ENCODE data around the gene ANKRD9. TPM values are rescaled to one million over a fixed set of nuclear protein-coding genes. Genes with fewer than 3 reads are reported as not detected.
A peak's percentile ranks its signal among the peaks of the same experiment; 100 is the strongest.

The ANKRD9 gene
- total and polyA plus RNA-seq, 2 of the 13 experiments (the other 11 are each of a cell fraction or from before 2014, with no cell fraction given): 10.0 to 15.0 TPM

- no peak for TF ChIP-seq ZNF124 (CRISPR knock-in tag; IDR thresholded peaks at IDR 0.05)
- no peak; the same call in 1 of the 2 replicates for TF ChIP-seq PHF8 (CRISPR knock-in tag; IDR thresholded peaks at IDR 0.05)
- no peak for TF ChIP-seq THAP8 (CRISPR knock-in tag; IDR thresholded peaks at IDR 0.05; ENCODE audit: borderline replicate concordance)
- no peak for TF ChIP-seq ZNF772 (CRISPR knock-in tag; IDR thresholded peaks at IDR 0.05)
- no peak for TF ChIP-seq ZNF737 (CRISPR knock-in tag; IDR thresholded peaks at IDR 0.05; ENCODE audit: borderline replicate concordance)
- TF ChIP-seq ZUFSP (CRISPR knock-in tag; IDR thresholded peaks at IDR 0.05; ENCODE audit: borderline replicate concordance): no peak
- TF ChIP-seq KLF13 (CRISPR knock-in tag; IDR thresholded peaks at IDR 0.05): no peak
- TF ChIP-seq ZNF263 (CRISPR knock-in tag; IDR thresholded peaks at IDR 0.05): 0 out of 2 replicates have a peak, but pooled peaks have one; percentile 1
- TF ChIP-seq ZNF513 (CRISPR knock-in tag; conservative IDR thresholded peaks at IDR 0.05): no peak
- TF ChIP-seq ATF3 (CRISPR knock-in tag; IDR thresholded peaks at IDR 0.05): no peak
- TF ChIP-seq ARNTL (CRISPR knock-in tag; IDR thresholded peaks at IDR 0.05): no peak
- no peak for TF ChIP-seq NFIB (CRISPR knock-in tag; IDR thresholded peaks at IDR 0.05; ENCODE audit: borderline replicate concordance)
- TF ChIP-seq SUZ12 (IDR thresholded peaks at IDR 0.05; ENCODE audit: low read depth, low read length): no peak
- no peak; the same call in none of the 2 replicates for TF ChIP-seq ZNF543 (CRISPR knock-in tag; IDR thresholded peaks at IDR 0.05)
- TF ChIP-seq HBP1 (CRISPR knock-in tag; IDR thresholded peaks at IDR 0.05; ENCODE audit: low read depth): no peak
- no peak for TF ChIP-seq MED13 (CRISPR knock-in tag; IDR thresholded peaks at IDR 0.05)
- TF ChIP-seq TFE3 (CRISPR knock-in tag; IDR thresholded peaks at IDR 0.05): no peak
- no peak for TF ChIP-seq CENPX (CRISPR knock-in tag; IDR thresholded peaks at IDR 0.05)
- no peak for TF ChIP-seq EP300 (IDR thresholded peaks at IDR 0.05; ENCODE audit: low read depth in 2 of 2, low read length in 2 of 2)
- TF ChIP-seq EP300 (CRISPR knock-in tag; IDR thresholded peaks at IDR 0.05; ENCODE audit: borderline replicate concordance): no peak
- TF ChIP-seq ZNF33A (CRISPR knock-in tag; IDR thresholded peaks at IDR 0.05; ENCODE audit: borderline replicate concordance): no peak
- TF ChIP-seq ETV5 (CRISPR knock-in tag; IDR thresholded peaks at IDR 0.05; ENCODE audit: borderline replicate concordance): peak; percentile 62
- TF ChIP-seq ZNF451 (CRISPR knock-in tag; IDR thresholded peaks at IDR 0.05): no peak
Measured at GRCh38 chr14:102539544-102540314, 30.2 kb upstream of the ANKRD9 start (continued).
